ENCODE results near the gene KCNH2.

Gene KCNH2

DNA sequence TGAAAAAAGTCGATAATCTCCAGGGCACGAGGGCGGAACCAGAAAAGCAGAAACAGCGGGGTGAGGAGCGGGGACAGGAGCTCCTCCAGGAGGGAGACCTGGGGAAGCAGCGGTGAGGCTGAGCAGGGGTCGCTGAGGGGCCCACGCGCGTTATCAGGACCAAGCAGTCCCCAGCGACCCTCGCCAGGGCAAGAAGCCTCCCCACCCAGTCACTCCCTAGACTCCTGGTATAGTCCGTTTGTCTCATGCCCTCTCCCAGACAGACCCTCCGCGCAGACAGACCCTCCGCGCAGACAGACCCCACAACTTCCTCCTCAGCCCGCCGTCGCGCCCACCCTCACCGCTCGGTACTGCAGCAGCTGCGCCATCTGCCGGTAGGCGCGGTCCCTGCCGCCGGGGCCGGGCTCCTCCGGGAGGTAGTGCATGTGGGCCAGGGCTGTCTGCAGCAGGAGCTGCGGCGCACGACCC is 39.9 kb upstream of the KCNH2 start:
- TF ChIP-seq EZH2phosphoT487 (IDR thresholded peaks at IDR 0.05; ENCODE audit: borderline replicate concordance, low read length): no peak
- TF ChIP-seq, protein P1, sequence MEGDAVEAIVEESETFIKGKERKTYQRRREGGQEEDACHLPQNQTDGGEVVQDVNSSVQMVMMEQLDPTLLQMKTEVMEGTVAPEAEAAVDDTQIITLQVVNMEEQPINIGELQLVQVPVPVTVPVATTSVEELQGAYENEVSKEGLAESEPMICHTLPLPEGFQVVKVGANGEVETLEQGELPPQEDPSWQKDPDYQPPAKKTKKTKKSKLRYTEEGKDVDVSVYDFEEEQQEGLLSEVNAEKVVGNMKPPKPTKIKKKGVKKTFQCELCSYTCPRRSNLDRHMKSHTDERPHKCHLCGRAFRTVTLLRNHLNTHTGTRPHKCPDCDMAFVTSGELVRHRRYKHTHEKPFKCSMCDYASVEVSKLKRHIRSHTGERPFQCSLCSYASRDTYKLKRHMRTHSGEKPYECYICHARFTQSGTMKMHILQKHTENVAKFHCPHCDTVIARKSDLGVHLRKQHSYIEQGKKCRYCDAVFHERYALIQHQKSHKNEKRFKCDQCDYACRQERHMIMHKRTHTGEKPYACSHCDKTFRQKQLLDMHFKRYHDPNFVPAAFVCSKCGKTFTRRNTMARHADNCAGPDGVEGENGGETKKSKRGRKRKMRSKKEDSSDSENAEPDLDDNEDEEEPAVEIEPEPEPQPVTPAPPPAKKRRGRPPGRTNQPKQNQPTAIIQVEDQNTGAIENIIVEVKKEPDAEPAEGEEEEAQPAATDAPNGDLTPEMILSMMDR (IDR thresholded peaks at IDR 0.05; ENCODE audit: low read depth, low read length, poor library complexity, severe bottlenecking): peak; percentile 100
- H3K27me3 ChIP-seq (ENCODE audit: control insufficient read depth, low read length): peaks cover 23% of the 10 kb centered on the region
- H3K36me3 ChIP-seq (ENCODE audit: control insufficient read depth, low read length): no peaks in the 10 kb centered on the region
- no peaks in the 10 kb centered on the region for H3K9me2 ChIP-seq (replicated peaks; ENCODE audit: control insufficient read depth, low read length)
- no peak overlapping the region for H3K27ac ChIP-seq (ENCODE audit: low read depth, low read length)
- H3K9me3 ChIP-seq (ENCODE audit: control insufficient read depth, insufficient read depth, low read length): no peaks in the 10 kb centered on the region
- H3K4me2 ChIP-seq (ENCODE audit: low read length): peak overlapping the region; percentile 90
- no peaks in the 10 kb centered on the region for H3F3A ChIP-seq (ENCODE audit: control insufficient read depth, insufficient read depth)
- H3K4me1 ChIP-seq (ENCODE audit: control insufficient read depth, low read length): peaks cover 42% of the 10 kb centered on the region
- H3K79me2 ChIP-seq (ENCODE audit: control insufficient read depth, low read length): no peaks in the 10 kb centered on the region
- peak overlapping the region; percentile 77 for H3K4me3 ChIP-seq (ENCODE audit: low read length)
- H4K20me1 ChIP-seq (ENCODE audit: control insufficient read depth, insufficient read depth, low read depth, low read length): no peaks in the 10 kb centered on the region

DNA sequence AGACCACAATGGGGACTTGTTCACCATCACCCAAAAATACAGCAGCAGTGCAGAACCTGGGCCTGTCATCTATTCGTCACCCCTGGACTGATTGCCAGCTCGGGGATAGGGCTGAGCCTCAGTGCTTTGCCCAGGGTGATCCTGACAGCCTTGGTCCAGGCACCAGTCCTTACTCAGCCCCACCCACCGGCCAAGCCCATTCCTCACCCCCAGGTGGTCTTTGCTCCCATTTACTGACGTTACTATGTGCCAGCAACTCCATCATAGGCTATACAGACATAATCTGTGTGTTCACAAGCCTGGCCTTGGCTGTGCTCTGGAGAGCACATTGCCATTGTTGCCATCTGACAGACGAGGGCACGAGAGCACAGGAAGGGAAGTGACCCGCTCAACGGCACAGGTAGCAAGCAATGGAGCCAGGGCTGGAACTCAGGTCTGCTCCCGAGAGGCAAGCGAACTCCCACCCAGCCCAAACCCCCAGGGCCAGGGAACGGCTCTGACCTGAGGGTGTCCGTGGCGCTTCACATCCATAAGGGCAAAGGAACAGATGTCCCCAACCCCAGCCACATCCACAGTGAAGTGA is 39.3 kb upstream of the KCNH2 start:
- H3K79me2 ChIP-seq (ENCODE audit: control insufficient read depth, low read length): no peaks in the 10 kb centered on the region
- H3F3A ChIP-seq (ENCODE audit: control insufficient read depth, insufficient read depth): no peaks in the 10 kb centered on the region
- H3K4me3 ChIP-seq (ENCODE audit: low read length): peak overlapping the region; percentile 77
- H3K9me2 ChIP-seq (replicated peaks; ENCODE audit: control insufficient read depth, low read length): no peaks in the 10 kb centered on the region
- H3K9me3 ChIP-seq (ENCODE audit: control insufficient read depth, insufficient read depth, low read length): no peaks in the 10 kb centered on the region
- H3K36me3 ChIP-seq (ENCODE audit: control insufficient read depth, low read length): no peaks in the 10 kb centered on the region
- peaks cover 43% of the 10 kb centered on the region for H3K4me1 ChIP-seq (ENCODE audit: control insufficient read depth, low read length)
- no peaks in the 10 kb centered on the region for H4K20me1 ChIP-seq (ENCODE audit: control insufficient read depth, insufficient read depth, low read depth, low read length)
- H3K27ac ChIP-seq (ENCODE audit: low read depth, low read length): no peak overlapping the region
- H3K4me2 ChIP-seq (ENCODE audit: low read length): peak overlapping the region; percentile 90
- TF ChIP-seq, protein P1 (IDR thresholded peaks at IDR 0.05; ENCODE audit: low read depth, low read length, poor library complexity, severe bottlenecking): no peak
- TF ChIP-seq EZH2phosphoT487 (IDR thresholded peaks at IDR 0.05; ENCODE audit: borderline replicate concordance, low read length): no peak
- peaks cover 23% of the 10 kb centered on the region for H3K27me3 ChIP-seq (ENCODE audit: control insufficient read depth, low read length)

DNA sequence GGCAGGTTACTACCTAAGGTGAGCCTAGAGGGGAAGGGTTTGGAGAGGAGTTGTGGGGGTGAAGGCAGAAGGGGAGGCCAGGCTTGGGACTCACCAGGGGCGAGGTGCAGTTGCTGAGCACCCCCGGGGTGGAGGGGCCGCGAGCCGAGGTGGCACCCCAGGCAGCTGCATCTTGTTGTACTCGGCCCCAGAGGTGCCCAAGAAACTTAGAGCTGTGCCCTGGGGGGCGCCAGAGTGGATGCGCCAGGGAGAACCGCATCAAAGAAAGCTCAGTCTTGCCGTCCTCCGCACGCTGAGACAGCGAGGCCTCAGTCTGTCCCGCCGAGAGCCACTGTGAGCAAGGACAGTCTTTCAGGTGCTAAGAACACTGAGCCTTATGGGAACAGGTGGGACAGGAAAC is 38.8 kb upstream of the KCNH2 start:
- Histone ChIP-seq H3K36me3 (ENCODE audit: control insufficient read depth, low read length) (no peaks in the 10 kb centered on the region), H3K9me3 (ENCODE audit: control insufficient read depth, insufficient read depth, low read length) (no peaks in the 10 kb centered on the region), H3F3A (ENCODE audit: control insufficient read depth, insufficient read depth) (peaks cover 3% of the 10 kb centered on the region; the same call in 1 of the 2 replicates), H3K9me2 (replicated peaks; ENCODE audit: control insufficient read depth, low read length) (no peaks in the 10 kb centered on the region), H3K4me3 (ENCODE audit: low read length) (peak overlapping the region; percentile 77), H3K27me3 (ENCODE audit: control insufficient read depth, low read length) (peaks cover 21% of the 10 kb centered on the region), H4K20me1 (ENCODE audit: control insufficient read depth, insufficient read depth, low read depth, low read length) (no peaks in the 10 kb centered on the region), H3K4me2 (ENCODE audit: low read length) (peak overlapping the region; percentile 90), H3K79me2 (ENCODE audit: control insufficient read depth, low read length) (no peaks in the 10 kb centered on the region), H3K4me1 (ENCODE audit: control insufficient read depth, low read length) (peaks cover 43% of the 10 kb centered on the region), H3K27ac (ENCODE audit: low read depth, low read length) (no peak overlapping the region)
- TF ChIP-seq, protein P1 (IDR thresholded peaks at IDR 0.05; ENCODE audit: low read depth, low read length, poor library complexity, severe bottlenecking): peak; percentile 39
- no peak for TF ChIP-seq EZH2phosphoT487 (IDR thresholded peaks at IDR 0.05; ENCODE audit: borderline replicate concordance, low read length)
